ENCODE results near the gene CCRL2.

The CCRL2 gene

DNA sequence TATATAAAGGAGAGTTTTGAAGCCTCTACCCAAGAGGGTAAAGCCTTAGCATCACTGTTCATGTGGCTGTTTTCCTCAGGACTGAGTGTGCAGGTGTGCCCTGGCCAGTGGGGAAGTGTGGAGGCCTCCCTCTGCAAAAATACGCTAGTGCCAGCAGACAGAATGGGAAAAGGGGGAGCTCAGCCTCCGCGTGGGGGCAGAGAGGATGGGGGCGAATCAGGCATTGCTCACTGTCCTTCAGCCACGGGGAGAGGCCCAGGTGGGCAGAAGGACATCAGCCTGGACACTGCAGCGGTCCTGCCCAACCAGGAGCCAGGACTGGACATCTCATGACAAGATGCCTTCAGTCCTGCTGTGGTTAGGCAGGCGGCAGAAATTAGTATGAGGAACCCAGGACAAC lies 47.5 kb downstream of the CCRL2 start:
- H3K4me3 ChIP-seq (ENCODE audit: low read depth, low read length): no peak overlapping the region
- no peak for DNase-seq (ENCODE audit: low read depth)
- TF ChIP-seq, protein P1, sequence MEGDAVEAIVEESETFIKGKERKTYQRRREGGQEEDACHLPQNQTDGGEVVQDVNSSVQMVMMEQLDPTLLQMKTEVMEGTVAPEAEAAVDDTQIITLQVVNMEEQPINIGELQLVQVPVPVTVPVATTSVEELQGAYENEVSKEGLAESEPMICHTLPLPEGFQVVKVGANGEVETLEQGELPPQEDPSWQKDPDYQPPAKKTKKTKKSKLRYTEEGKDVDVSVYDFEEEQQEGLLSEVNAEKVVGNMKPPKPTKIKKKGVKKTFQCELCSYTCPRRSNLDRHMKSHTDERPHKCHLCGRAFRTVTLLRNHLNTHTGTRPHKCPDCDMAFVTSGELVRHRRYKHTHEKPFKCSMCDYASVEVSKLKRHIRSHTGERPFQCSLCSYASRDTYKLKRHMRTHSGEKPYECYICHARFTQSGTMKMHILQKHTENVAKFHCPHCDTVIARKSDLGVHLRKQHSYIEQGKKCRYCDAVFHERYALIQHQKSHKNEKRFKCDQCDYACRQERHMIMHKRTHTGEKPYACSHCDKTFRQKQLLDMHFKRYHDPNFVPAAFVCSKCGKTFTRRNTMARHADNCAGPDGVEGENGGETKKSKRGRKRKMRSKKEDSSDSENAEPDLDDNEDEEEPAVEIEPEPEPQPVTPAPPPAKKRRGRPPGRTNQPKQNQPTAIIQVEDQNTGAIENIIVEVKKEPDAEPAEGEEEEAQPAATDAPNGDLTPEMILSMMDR (conservative IDR thresholded peaks at IDR 0.05; ENCODE audit: low read depth, low read length): no peak

DNA sequence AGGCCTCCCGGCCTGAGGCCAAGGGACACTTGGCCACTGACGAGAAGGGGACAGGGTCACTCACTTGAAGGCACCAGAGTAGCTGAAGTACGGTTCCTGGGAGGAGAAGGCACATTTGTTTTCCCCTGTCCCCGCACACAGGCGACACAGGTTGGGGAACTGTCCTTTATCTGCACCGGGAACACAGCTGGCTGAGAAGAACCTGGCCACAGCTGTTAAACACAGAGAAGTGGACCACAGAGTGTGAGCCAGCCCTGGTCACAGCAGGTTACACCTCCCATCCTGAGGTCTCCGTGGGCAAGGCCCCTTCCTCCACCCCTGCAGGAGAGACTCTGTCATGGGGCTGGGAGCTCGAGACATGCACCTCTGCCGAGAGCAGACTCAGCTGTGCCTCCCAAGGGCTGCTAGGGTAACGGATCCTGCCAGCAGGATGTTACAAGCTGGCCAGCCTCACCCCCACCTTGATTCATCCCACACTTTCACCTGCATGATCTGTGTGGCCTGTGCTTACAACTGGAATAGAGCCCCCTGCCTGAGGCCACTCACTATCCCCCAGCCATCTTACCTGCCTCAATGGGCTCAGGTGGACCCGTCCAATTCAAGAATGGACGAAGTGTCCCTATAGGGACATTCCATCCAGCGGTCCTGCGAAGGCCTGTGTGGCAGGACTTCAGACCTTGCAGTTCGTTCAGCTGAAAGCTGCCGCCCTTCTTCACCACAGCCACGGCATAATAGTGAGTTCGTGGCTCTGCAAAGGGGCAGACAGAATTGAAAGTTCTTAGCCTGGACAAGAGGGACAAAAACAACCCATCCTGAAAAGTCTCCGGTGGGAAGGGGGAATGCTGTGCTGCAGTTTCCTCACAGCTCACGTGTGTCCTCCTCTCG lies 48.4 kb downstream of the CCRL2 start:
- no peak for DNase-seq (ENCODE audit: low read depth)
- no peak overlapping the region for H3K4me3 ChIP-seq (ENCODE audit: low read depth, low read length)
- TF ChIP-seq, protein P1 (conservative IDR thresholded peaks at IDR 0.05; ENCODE audit: low read depth, low read length): no peak

GRCh38 chr3:46456118-46456517 lies 49.1 kb downstream of the CCRL2 start:
- DNase-seq (ENCODE audit: low read depth): no peak
- no peak overlapping the region for H3K4me3 ChIP-seq (ENCODE audit: low read depth, low read length)
- TF ChIP-seq, protein P1 (conservative IDR thresholded peaks at IDR 0.05; ENCODE audit: low read depth, low read length): no peak
